Epithelial cell of proximal tubule (primary cell): ENCODE results near the gene ARHGAP12. TPM values are rescaled to one million over a fixed set of nuclear protein-coding genes. Genes with fewer than 3 reads are reported as not detected.

Source experiments
- DNase-seq: peaks from one replicate; pipeline ENCODE4 v3.0.0-alpha.2; 2011; ENCODE audit warnings: low read depth
- H3K4me3 ChIP-seq: 2 replicates; pipeline ENCODE4 v1.5.1; 2011; ENCODE audit warnings: low read depth, mild to moderate bottlenecking, low read length
- CTCF ChIP-seq: conservative IDR thresholded peaks from 2 replicates; pipeline ENCODE4 v1.5.1; 2012; ENCODE audit warnings: low read depth, mild to moderate bottlenecking, low read length
- total RNA-seq: library from RNA; depleted of rRNA; stranded (reverse); fragments of >200 nt; gene quantifications from 2 replicates; pipeline ENCODE4 v1.2.3, GENCODE V29; 2015

The ARHGAP12 gene
- total RNA-seq, 1 donor from 2014 or later: 13.7 TPM

GRCh38 chr10:31756729-31757110 lies 171.9 kb downstream of the ARHGAP12 start:
- DNase-seq: no peak
- no peak for TF ChIP-seq CTCF
- H3K4me3 ChIP-seq: no peak overlapping the region

DNA sequence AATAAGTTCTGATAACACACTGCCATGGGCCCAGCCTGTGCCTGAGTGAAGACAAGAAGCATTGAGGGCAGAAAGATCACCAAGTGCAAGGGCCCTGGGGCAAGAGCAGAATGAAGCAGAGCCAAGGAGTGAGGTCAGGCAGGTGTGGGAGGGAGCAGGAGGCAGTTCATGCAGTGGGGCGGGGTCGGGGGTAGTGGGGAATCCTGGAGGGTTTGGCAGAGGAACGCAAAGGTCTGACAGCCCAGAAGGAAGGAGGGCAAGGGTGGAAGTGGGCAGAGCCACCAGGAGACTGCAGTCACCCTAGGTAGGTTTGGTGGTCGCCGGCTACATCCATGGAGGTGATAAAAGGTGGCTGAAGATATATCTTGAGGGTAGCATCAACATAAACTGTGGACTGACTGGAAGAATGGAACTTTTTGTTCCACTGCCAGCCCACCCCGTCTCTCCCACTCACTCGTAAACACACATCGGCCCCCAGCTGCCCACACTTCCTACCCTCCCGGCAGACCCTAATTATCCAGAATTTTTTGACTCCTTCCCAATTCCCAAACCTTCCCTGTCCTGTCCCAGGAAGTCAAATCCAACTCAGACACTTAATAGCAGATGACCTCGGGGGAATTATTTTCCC lies 172.4 kb downstream of the ARHGAP12 start:
- H3K4me3 ChIP-seq: no peak overlapping the region
- no peak for TF ChIP-seq CTCF
- DNase-seq: no peak

Other genes starting within 250 kb of the ARHGAP12 start
- 106 and 109 TPM in 2 replicates for gene KIF5B, start 127.6 kb upstream of the ARHGAP12 start, total RNA-seq